Measurements from ENCODE around the gene INAFM1.
A peak's percentile ranks its signal among the peaks of the same experiment; 100 is the strongest.
"Not testable (repeated sequence)": the region's sequence is repeated elsewhere in the genome, so short reads cannot be mapped to it uniquely, and the experiment has no call there.

Gene INAFM1

GRCh38 chr19:47267350-47267759 lies 7.3 kb upstream of the INAFM1 start:
- no peak for DNase-seq (ENCODE audit: low read depth in 2 of 2)

GRCh38 chr19:47268028-47268427 lies 6.7 kb upstream of the INAFM1 start:
- no peak for DNase-seq (ENCODE audit: low read depth in 2 of 2)

GRCh38 chr19:47269596-47269995 lies 5.1 kb upstream of the INAFM1 start:
- no peak for DNase-seq (ENCODE audit: low read depth in 2 of 2)

GRCh38 chr19:47270408-47270807 lies 4.3 kb upstream of the INAFM1 start:
- DNase-seq (ENCODE audit: low read depth in 2 of 2): no peak

- DNase-seq (ENCODE audit: low read depth in 2 of 2): no peak
These were observed 2.7 kb upstream of the INAFM1 start for GRCh38 chr19:47271949-47272348.

GRCh38 chr19:47272448-47273312 lies 2.0 kb upstream of the INAFM1 start:
- DNase-seq (ENCODE audit: low read depth in 2 of 2): peak in 1 of 2 donors; percentile 37

GRCh38 chr19:47273313-47274070 lies 1.2 kb upstream of the INAFM1 start:
- peak; percentile 78 to 79 for DNase-seq (ENCODE audit: low read depth in 2 of 2)

- DNase-seq (ENCODE audit: low read depth in 2 of 2): no peak
These were observed 441 bp downstream of the INAFM1 start for GRCh38 chr19:47274891-47275761.

GRCh38 chr19:47275791-47276461 lies 1.2 kb downstream of the INAFM1 start:
- no peak for DNase-seq (ENCODE audit: low read depth in 2 of 2)

GRCh38 chr19:47276513-47276912 lies 1.8 kb downstream of the INAFM1 start:
- DNase-seq (ENCODE audit: low read depth in 2 of 2): not testable (repeated sequence)

GRCh38 chr19:47280183-47280797 lies 5.6 kb downstream of the INAFM1 start:
- peak in 1 of 2 donors; percentile 35 for DNase-seq (ENCODE audit: low read depth in 2 of 2)

- DNase-seq (ENCODE audit: low read depth in 2 of 2): no peak
These were observed 8.8 kb downstream of the INAFM1 start for GRCh38 chr19:47283405-47284059.

- no peak for DNase-seq (ENCODE audit: low read depth in 2 of 2)
These were observed 9.7 kb downstream of the INAFM1 start for GRCh38 chr19:47284324-47284899.

GRCh38 chr19:47296036-47296435 lies 21.4 kb downstream of the INAFM1 start:
- peak; percentile 43 to 58 for DNase-seq (ENCODE audit: low read depth in 2 of 2)

- DNase-seq (ENCODE audit: low read depth in 2 of 2): not testable (repeated sequence)
These were observed 26.2 kb downstream of the INAFM1 start for GRCh38 chr19:47300867-47301266.

- DNase-seq (ENCODE audit: low read depth in 2 of 2): no peak
These were observed 27.6 kb downstream of the INAFM1 start for GRCh38 chr19:47302249-47302648.

GRCh38 chr19:47303966-47304365 lies 29.3 kb downstream of the INAFM1 start:
- no peak for DNase-seq (ENCODE audit: low read depth in 2 of 2)

- DNase-seq (ENCODE audit: low read depth in 2 of 2): peak in 1 of 2 donors; percentile 41
These were observed 30.6 kb downstream of the INAFM1 start for GRCh38 chr19:47305309-47305751.

- no peak for DNase-seq (ENCODE audit: low read depth in 2 of 2)
These were observed 31.6 kb downstream of the INAFM1 start for GRCh38 chr19:47306303-47306702.

GRCh38 chr19:47309038-47309437 lies 34.4 kb downstream of the INAFM1 start:
- DNase-seq (ENCODE audit: low read depth in 2 of 2): no peak
